GM18873 (cell line): Measurements from ENCODE around the gene DNAH2.

Experiments
- ATAC-seq: cut with Tn5 transposase; IDR thresholded peaks from one replicate; pipeline ENCODE4 v1.9.1; 2021; ENCODE audit warnings: mild to moderate bottlenecking, moderate library complexity, moderate number of reproducible peaks; ENCODE audit not compliant: unreplicated experiment, low FRiP score

Gene DNAH2

DNA sequence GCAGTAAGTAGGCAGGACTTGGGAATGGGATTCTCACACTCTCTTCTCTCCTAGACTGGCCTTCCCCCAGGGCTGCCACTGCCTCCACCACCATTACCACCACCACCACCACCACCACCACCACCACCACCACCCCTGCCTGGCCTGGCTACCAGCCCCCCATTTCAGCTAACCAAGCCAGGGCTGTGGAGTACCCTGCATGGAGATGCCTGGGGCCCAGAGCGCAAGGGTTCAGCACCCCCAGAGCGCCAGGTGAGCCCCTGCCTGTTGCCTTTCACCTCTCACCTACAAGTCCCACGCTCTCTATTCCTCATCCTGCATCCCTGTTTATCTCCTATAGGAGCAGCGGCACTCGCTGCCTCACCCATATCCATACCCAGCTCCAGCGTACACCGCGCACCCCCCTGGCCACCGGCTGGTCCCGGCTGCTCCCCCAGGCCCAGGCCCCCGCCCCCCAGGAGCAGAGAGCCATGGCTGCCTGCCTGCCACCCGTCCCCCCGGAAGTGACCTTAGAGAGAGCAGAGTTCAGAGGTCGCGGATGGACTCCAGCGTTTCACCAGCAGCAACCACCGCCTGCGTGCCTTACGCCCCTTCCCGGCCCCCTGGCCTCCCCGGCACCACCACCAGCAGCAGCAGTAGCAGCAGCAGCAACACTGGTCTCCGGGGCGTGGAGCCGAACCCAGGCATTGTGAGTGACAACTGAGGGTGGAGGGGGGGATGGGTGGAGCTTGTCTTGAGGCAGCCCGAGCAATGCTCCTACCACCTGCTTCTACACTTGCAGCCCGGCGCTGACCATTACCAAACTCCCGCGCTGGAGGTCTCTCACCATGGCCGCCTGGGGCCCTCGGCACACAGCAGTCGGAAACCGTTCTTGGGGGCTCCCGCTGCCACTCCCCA is 129.5 kb downstream of the DNAH2 start:
- ATAC-seq, result no peak

DNA sequence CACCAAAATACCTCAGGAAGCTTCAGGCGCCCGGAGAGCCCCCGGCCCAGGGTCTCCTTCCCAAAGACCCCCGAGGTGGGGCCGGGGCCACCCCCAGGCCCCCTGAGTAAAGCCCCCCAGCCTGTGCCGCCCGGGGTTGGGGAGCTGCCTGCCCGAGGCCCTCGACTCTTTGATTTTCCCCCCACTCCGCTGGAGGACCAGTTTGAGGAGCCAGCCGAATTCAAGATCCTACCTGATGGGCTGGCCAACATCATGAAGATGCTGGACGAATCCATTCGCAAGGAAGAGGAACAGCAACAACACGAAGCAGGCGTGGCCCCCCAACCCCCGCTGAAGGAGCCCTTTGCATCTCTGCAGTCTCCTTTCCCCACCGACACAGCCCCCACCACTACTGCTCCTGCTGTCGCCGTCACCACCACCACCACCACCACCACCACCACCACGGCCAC is 130.6 kb downstream of the DNAH2 start:
- ATAC-seq, result no peak

DNA sequence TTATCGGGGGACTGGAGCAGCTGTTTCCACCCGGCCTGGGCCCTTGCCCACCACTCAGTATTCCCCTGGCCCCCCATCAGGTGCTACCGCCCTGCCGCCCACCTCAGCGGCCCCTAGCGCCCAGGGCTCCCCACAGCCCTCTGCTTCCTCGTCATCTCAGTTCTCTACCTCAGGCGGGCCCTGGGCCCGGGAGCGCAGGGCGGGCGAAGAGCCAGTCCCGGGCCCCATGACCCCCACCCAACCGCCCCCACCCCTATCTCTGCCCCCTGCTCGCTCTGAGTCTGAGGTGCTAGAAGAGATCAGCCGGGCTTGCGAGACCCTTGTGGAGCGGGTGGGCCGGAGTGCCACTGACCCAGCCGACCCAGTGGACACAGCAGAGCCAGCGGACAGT is 131.2 kb downstream of the DNAH2 start:
- ATAC-seq, result no peak

DNA sequence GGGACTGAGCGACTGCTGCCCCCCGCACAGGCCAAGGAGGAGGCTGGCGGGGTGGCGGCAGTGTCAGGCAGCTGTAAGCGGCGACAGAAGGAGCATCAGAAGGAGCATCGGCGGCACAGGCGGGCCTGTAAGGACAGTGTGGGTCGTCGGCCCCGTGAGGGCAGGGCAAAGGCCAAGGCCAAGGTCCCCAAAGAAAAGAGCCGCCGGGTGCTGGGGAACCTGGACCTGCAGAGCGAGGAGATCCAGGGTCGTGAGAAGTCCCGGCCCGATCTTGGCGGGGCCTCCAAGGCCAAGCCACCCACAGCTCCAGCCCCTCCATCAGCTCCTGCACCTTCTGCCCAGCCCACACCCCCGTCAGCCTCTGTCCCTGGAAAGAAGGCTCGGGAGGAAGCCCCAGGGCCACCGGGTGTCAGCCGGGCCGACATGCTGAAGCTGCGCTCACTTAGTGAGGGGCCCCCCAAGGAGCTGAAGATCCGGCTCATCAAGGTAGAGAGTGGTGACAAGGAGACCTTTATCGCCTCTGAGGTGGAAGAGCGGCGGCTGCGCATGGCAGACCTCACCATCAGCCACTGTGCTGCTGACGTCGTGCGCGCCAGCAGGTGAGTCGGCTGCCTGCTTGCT is 131.7 kb downstream of the DNAH2 start:
- no peak for ATAC-seq

DNA sequence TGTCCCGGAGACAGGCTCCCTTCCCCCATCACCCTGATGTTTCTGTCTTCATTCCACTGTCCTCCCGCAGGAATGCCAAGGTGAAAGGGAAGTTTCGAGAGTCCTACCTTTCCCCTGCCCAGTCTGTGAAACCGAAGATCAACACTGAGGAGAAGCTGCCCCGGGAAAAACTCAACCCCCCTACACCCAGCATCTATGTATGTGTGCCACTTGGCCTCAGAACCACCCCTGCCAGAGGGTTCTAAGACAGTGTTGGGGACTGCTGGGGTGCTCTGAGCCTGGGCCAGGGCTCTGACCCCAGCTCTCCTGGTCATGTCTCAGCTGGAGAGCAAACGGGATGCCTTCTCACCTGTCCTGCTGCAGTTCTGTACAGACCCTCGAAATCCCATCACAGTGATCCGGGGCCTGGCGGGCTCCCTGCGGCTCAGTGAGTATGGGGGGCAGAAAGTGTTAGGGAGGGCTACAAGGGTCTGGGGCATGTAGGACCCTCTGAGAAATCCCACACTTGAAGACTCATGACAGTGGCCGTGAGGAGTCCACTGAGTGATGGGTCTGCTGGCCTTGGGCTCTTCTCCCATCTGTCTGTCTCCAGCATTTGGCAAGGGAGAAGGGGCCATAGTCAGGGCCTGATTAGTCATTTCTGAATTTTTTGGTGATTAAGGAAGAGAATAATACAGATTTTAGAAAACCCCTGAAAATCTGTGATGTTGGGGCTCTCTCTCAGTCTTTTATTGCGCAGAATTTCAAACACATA is 132.4 kb downstream of the DNAH2 start:
- ATAC-seq, result no peak

DNA sequence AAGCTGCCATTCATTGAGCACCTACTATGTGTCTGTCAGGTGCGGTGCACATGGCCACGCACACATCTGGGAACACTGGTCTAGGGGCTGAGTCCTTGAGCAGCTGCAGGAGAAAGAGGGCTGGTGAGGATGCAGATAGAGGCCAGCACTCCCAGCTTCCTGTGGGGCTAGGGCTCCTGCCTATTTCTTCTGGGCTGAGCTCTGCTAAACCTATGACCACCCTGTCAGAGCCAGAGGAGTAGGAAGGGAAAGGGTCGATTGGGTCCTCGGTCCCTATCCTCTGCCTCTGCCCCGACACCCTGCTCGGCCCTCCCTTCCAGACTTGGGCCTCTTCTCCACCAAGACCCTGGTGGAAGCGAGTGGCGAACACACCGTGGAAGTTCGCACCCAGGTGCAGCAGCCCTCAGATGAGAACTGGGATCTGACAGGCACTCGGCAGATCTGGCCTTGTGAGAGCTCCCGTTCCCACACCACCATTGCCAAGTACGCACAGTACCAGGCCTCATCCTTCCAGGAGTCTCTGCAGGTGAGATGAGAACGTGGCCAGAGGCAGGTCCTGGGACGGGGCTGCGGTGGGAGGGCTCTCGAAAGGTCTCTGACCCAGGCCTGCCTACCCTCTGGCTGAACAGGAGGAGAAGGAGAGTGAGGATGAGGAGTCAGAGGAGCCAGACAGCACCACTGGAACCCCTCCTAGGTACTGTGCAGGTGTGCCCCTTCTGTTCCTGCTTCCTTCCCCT is 133.3 kb downstream of the DNAH2 start:
- peak; percentile 9 for ATAC-seq

DNA sequence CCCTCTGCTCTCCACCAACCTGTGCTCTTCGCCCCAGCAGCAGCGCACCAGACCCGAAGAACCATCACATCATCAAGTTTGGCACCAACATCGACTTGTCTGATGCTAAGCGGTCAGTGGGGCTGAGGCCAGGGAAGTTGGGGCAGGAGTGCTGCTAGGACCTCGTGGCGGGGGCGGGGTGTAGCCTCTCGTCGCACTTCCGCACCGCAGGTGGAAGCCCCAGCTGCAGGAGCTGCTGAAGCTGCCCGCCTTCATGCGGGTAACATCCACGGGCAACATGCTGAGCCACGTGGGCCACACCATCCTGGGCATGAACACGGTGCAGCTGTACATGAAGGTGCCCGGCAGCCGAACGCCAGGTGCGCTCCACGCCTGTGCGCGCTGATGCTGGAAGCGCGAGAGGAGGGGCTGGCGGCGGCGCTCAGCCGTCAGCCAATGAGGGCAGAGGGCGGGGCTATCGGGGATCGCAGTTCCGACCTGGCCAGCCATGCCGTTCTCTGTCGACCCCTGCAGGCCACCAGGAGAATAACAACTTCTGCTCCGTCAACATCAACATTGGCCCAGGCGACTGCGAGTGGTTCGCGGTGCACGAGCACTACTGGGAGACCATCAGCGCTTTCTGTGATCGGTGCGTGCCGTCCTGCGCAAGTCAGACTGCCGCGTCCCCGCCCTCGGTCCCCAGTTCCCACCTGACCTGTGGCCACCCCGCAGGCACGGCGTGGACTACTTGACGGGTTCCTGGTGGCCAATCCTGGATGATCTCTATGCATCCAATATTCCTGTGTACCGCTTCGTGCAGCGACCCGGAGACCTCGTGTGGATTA is 134.1 kb downstream of the DNAH2 start:
- peak; percentile 57 for ATAC-seq

DNA sequence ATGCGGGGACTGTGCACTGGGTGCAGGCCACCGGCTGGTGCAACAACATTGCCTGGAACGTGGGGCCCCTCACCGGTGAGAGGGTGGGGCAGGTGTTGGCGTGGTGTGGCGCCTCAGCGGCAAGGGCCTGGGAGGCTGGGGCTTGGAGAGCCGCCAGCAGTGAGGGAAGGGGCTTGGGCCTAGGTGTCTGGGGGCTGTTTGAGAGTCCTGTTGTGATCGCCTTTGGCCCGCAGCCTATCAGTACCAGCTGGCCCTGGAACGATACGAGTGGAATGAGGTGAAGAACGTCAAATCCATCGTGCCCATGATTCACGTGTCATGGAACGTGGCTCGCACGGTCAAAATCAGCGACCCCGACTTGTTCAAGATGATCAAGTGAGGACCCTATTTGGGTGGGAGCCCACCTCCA is 134.7 kb downstream of the DNAH2 start:
- no peak for ATAC-seq

DNA sequence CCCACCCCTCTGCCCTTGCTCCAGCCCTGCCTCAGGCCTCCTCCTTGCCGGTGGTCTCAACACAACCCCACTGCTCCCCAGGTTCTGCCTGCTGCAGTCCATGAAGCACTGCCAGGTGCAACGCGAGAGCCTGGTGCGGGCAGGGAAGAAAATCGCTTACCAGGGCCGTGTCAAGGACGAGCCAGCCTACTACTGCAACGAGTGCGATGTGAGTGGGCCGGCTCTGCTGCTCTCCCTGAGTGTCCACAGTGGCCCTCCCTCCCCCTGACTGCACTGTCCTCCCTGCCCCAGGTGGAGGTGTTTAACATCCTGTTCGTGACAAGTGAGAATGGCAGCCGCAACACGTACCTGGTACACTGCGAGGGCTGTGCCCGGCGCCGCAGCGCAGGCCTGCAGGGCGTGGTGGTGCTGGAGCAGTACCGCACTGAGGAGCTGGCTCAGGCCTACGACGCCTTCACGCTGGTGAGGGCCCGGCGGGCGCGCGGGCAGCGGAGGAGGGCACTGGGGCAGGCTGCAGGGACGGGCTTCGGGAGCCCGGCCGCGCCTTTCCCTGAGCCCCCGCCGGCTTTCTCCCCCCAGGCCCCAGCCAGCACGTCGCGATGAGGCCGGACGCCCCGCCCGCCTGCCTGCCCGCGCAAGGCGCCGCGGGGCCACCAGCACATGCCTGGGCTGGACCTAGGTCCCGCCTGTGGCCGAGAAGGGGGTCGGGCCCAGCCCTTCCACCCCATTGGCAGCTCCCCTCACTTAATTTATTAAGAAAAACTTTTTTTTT is 135.6 kb downstream of the DNAH2 start:
- ATAC-seq, result no peak

DNA sequence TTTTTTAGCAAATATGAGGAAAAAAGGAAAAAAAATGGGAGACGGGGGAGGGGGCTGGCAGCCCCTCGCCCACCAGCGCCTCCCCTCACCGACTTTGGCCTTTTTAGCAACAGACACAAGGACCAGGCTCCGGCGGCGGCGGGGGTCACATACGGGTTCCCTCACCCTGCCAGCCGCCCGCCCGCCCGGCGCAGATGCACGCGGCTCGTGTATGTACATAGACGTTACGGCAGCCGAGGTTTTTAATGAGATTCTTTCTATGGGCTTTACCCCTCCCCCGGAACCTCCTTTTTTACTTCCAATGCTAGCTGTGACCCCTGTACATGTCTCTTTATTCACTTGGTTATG is 136.1 kb downstream of the DNAH2 start:
- ATAC-seq, result no peak

DNA sequence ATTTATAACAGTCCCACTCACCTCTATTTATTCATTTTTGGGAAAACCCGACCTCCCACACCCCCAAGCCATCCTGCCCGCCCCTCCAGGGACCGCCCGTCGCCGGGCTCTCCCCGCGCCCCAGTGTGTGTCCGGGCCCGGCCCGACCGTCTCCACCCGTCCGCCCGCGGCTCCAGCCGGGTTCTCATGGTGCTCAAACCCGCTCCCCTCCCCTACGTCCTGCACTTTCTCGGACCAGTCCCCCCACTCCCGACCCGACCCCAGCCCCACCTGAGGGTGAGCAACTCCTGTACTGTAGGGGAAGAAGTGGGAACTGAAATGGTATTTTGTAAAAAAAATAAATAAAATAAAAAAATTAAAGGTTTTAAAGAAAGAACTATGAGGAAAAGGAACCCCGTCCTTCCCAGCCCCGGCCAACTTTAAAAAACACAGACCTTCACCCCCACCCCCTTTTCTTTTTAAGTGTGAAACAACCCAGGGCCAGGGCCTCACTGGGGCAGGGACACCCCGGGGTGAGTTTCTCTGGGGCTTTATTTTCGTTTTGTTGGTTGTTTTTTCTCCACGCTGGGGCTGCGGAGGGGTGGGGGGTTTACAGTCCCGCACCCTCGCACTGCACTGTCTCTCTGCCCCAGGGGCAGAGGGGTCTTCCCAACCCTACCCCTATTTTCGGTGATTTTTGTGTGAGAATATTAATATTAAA is 136.7 kb downstream of the DNAH2 start:
- no peak for ATAC-seq

DNA sequence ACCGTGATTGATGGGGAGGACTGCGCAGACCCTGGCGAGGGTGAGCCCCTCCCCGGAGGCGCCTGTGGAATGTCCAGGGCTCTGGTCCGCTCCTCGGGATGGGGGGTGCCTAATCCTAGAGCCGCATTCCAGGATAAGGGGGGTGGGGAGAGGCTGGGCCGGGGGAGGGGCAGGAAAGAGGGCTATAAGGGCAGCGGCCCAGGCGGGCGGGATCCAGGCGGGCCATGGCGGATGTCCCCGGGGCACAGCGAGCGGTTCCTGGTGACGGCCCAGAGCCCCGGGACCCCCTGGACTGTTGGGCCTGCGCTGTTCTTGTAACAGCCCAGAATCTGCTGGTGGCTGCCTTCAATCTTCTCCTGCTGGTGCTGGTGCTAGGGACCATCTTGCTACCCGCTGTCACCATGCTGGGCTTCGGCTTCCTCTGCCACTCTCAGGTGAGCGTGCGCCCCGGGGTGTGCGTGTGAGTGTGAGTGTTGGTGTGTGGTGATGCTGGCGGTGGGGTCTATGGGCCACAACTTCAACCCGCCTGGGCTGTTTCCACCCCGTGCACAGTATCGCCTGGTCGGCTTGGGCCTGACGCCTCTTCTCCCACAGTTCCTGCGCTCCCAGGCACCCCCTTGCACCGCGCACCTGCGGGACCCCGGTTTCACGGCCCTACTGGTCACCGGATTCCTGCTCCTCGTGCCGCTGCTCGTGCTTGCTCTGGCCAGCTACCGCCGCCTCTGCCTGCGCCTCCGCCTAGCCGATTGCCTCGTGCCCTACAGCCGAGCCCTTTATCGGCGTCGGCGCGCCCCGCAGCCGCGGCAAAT is 137.5 kb downstream of the DNAH2 start, which contains the start of gene TMEM88:
Gene TMEM88 (plus strand): TSS at position 216 of the 809 bp plus-strand sequence. CDS start 9 bp downstream, at position 225.
- ATAC-seq, result no peak

DNA sequence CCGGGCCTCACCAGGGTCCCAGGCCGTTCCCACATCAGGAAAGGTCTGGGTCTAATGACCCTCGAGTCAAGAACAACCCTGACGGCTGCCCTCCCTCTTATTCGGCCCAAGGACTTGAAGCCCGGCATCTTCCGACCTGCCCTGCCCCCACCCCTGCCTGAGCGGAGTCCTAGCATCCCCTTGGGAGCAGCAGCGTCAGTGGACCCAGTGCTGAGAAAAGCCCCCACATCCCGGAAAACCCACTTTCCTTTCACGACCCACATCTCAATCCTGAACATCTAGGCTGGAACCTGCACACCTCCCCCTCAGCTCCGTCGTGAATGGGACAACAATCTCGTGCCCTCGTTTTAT is 138.1 kb downstream of the DNAH2 start:
- no peak for ATAC-seq

DNA sequence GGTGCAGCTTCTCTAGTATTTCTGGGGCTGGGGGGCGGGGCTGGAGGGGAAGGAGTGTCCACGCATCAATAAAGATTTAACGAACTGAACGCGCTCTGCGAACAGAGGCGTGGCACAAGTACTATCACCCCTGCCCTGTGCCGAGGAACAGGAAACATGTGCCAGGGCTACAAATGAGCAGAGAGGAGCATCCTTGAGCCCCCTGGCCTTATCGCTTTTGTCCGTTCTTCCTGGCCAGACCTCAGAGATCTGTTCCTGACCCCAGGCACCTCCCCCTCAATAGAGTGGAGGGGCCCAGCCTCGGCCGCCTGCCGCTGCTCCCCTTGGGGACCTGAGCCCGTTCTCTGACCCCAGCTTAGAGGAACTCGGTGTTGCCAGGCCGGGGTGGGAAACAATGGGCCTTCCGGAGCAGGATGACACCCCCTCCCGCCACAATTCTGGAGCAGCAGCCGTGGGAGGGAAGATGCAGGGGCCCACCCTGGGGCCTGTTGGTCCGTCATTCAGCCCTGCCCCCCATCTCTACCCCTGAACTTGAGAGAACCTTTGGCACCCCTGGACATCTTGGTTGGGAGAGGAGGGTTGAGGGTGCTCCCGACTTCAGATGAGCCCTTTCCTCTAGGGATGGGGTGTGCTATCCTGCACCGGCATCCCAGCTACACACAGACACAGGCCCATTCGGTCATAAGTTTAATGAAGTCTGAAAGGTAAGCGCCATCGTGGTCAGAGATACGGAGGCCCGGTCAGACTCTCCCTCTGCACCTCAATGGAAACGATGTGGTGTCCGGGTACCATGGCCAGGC is 138.7 kb downstream of the DNAH2 start:
- ATAC-seq, result no peak

DNA sequence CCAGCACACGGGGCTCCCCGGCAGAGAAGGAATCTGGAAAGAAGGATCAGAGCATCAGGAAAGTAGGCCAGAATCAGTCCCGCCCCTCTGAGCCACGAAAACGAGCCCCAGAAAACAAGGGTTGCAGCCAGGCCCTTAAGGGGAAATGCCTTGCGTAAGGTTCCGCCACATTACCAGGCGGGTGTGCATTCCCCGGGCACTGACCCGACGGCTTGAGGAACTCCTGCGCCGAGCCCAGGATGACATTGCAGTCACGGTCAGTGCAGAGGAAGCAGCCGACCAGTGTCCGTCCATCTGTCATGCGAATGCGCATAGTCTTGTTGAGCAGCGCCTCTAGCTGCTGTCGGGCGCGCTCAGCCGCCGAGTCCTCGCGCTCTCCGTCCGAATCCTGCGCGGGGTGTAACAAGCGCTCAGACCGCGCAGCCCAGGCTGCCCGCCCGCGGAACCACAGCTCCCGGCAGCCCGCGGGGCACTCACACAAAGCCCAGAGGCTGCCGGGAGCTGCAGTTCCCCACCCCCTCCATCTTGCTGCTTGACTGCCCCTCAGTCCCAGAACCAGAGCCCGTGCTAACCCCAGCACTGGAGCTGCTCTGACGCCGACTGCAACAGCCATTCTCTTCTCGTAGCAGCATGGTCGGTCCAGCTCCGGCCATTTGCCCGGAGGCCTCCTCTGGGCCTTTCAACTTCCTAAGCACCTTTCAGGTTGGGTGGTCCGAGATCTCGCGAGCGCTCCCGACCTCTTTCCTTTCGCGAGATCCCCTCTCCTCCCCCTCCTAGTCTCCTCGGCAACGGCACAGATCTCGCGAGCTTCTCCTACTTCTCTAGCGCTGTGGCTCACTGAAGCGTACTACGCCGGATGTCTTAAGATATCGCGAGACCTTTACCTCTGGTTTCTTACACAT is 139.5 kb downstream of the DNAH2 start, which contains the start of gene NAA38:
Gene NAA38 (minus strand): TSS at position 749 of the 902 bp plus-strand sequence. CDS start 96 bp downstream, at position 653.
- ATAC-seq, result peak; percentile 73
